GDM1 (cell line): ENCODE measurements around the gene CEMIP2.

Experiments used
- DNase-seq: peaks from one replicate; lab custom pipeline; 2025; lab: John Stamatoyannopoulos, UW

CEMIP2 gene

GRCh38 chr9:71638627-71639026 lies 129.7 kb downstream of the CEMIP2 start:
- no peak for DNase-seq

- no peak for DNase-seq
These were observed 130.4 kb downstream of the CEMIP2 start for GRCh38 chr9:71637926-71638325.

- no peak for DNase-seq
These were observed 130.9 kb downstream of the CEMIP2 start for GRCh38 chr9:71637375-71637774.

GRCh38 chr9:71636143-71636839 lies 132.0 kb downstream of the CEMIP2 start:
- no peak for DNase-seq

- no peak for DNase-seq
These were observed 133.6 kb downstream of the CEMIP2 start for GRCh38 chr9:71634752-71635151.
